Posterior vena cava (tissue), 2 donors: ENCODE results near the gene PIAS3. TPM values are rescaled to one million over a fixed set of nuclear protein-coding genes. Genes with fewer than 3 reads are reported as not detected.

Experiments
- microRNA-seq, 2 donors: library from miRNA; unstranded; fragments of <30 nt; microRNA quantifications; one replicate each; pipeline ENCODE4 v1.2.0, GENCODE V29; 2020 to 2021; ENCODE audit warnings: borderline microRNAs expressed in 2 of 2
- total RNA-seq, 2 donors: library from RNA; stranded (reverse); fragmentation: NEBNext Ultra II Directional; extraction: Animal tissue kit (Norgen Biotek cat#: 25700); gene quantifications; one replicate each; pipeline ENCODE4 v1.2.1, GENCODE V29; 2021
- donor health status: DM: yes; HTN: yes; CAD: no.
- donor health status: DM: yes; HTN: yes; CAD: no.

Gene PIAS3
- total RNA-seq, 2 donors from 2014 or later, result 28.6 to 34.7 TPM

Small RNA genes within 50 kb of the gene (microRNA-seq; reads per million reads assigned to microRNA genes)
- gene MIR6736, result 0 to 0.52 reads per million in 2 donors

Other genes with a start within 250 kb of the PIAS3 start
- gene PDZK1, start 151.7 kb downstream of the PIAS3 start, total RNA-seq, result under 1 TPM in 1 of 2 donors, not detected in 1; 0.29 TPM
- gene CD160, start 139.6 kb downstream of the PIAS3 start, total RNA-seq, result not detected
- gene RNF115, start 35.0 kb downstream of the PIAS3 start, total RNA-seq, result 10 to 100 TPM; 28.5 to 69.0 TPM
- gene POLR3C, start 34.9 kb downstream of the PIAS3 start, total RNA-seq, result 10 to 100 TPM; 22.1 to 25.3 TPM
- 1 to 10 TPM; 1.8 to 2.5 TPM for gene NUDT17, start 13.5 kb downstream of the PIAS3 start, total RNA-seq
- gene ANKRD35, start 26.8 kb upstream of the PIAS3 start, total RNA-seq, result 1 to 10 TPM; 5.0 to 7.0 TPM
- gene ITGA10, start 51.0 kb upstream of the PIAS3 start, total RNA-seq, result 1 to 10 TPM; 5.7 to 9.0 TPM
- gene PEX11B, start 59.6 kb upstream of the PIAS3 start, total RNA-seq, result 10 to 100 TPM; 19.8 to 24.4 TPM
- 10 to 100 TPM; 81.0 to 83.3 TPM for gene RBM8A, start 68.4 kb upstream of the PIAS3 start, total RNA-seq
- gene LIX1L, start 98.9 kb upstream of the PIAS3 start, total RNA-seq, result 10 to 100 TPM; 45.5 to 45.8 TPM
- 1 to 10 TPM; 2.3 TPM for gene ANKRD34A, start 105.5 kb upstream of the PIAS3 start, total RNA-seq
- 10 to 100 TPM; 22.8 to 23.8 TPM for gene POLR3GL, start 105.6 kb upstream of the PIAS3 start, total RNA-seq
- 100 to 1,000 TPM; 393 to 441 TPM for gene TXNIP, start 137.5 kb upstream of the PIAS3 start, total RNA-seq
- not detected for gene HJV, start 162.7 kb upstream of the PIAS3 start, total RNA-seq